Measurements from ENCODE around the gene NACAD.
"Not testable (repeated sequence)": the region's sequence is repeated elsewhere in the genome, so short reads cannot be mapped to it uniquely, and the experiment has no call there.

The NACAD gene

DNA sequence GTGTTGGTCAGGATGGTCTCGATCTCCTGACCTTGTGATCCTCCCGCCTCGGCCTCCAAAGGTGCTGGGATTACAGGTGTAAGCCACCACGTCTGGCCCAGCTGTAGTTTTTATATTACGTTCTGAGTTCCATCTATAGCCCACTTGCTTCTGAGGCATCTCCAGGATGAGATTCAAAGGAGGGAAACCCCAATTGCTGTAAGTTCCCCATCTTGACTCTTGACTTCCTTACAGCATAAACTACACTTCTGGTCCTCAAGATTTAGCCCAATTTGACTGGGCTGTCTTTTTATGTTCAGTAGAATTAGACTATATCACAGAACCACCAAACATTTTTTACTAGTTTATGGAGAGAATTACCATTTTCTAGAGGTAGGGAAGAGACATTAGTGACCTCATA lies 44.4 kb downstream of the NACAD start:
- no peak for DNase-seq (ENCODE audit: low read depth)
- TF ChIP-seq, protein P1, sequence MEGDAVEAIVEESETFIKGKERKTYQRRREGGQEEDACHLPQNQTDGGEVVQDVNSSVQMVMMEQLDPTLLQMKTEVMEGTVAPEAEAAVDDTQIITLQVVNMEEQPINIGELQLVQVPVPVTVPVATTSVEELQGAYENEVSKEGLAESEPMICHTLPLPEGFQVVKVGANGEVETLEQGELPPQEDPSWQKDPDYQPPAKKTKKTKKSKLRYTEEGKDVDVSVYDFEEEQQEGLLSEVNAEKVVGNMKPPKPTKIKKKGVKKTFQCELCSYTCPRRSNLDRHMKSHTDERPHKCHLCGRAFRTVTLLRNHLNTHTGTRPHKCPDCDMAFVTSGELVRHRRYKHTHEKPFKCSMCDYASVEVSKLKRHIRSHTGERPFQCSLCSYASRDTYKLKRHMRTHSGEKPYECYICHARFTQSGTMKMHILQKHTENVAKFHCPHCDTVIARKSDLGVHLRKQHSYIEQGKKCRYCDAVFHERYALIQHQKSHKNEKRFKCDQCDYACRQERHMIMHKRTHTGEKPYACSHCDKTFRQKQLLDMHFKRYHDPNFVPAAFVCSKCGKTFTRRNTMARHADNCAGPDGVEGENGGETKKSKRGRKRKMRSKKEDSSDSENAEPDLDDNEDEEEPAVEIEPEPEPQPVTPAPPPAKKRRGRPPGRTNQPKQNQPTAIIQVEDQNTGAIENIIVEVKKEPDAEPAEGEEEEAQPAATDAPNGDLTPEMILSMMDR (IDR thresholded peaks at IDR 0.05; ENCODE audit: low read depth, low read length, missing control alignments), result no peak
- in situ Hi-C loops (cut with HindIII; ENCODE audit: low sequenced_read_pairs), result no loop called here
- no peak overlapping the region for H3K4me3 ChIP-seq (ENCODE audit: low read depth, low read length)

GRCh38 chr7:45039106-45039505 lies 49.7 kb downstream of the NACAD start:
- TF ChIP-seq, protein P1 (IDR thresholded peaks at IDR 0.05; ENCODE audit: low read depth, low read length, missing control alignments), result no peak
- no peak for DNase-seq (ENCODE audit: low read depth)
- in situ Hi-C loops (cut with HindIII; ENCODE audit: low sequenced_read_pairs), result no loop called here
- no peak overlapping the region for H3K4me3 ChIP-seq (ENCODE audit: low read depth, low read length)

- in situ Hi-C loops (cut with HindIII; ENCODE audit: low sequenced_read_pairs), result no loop called here
- TF ChIP-seq, protein P1 (IDR thresholded peaks at IDR 0.05; ENCODE audit: low read depth, low read length, missing control alignments), result no peak
Measured at GRCh38 chr7:45037876-45038275, 50.9 kb downstream of the NACAD start.

DNA sequence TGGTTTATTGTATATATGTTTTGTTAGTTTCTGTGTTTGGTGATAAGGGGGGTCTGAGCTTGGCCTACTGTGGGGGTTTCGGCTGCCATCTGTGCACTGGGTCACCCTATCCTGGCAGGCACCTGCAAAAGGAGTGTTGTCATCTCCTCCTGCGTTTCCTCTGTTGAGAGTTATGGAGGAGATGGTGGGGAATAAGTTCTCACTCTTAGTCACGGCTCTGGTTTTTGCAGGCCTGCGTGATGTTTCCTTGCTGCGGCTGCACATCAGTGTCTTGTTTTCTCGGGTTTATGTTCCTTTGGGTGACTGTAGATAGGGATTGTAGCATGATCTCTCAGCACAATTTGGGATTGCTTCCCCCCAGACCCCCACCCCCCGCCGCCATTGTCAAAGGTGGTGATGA lies 52.0 kb downstream of the NACAD start:
- in situ Hi-C loops (cut with HindIII; ENCODE audit: low sequenced_read_pairs), result no loop called here
- no peak for DNase-seq (ENCODE audit: low read depth)
- TF ChIP-seq, protein P1 (IDR thresholded peaks at IDR 0.05; ENCODE audit: low read depth, low read length, missing control alignments), result no peak
- H3K4me3 ChIP-seq (ENCODE audit: low read depth, low read length), result no peak overlapping the region

More at GRCh38 chr7:45037876-45038275, 50.9 kb downstream of the NACAD start:
- H3K4me3 ChIP-seq (ENCODE audit: low read depth, low read length), result no peak overlapping the region
- no peak for DNase-seq (ENCODE audit: low read depth)

GRCh38 chr7:45036317-45036716 lies 52.5 kb downstream of the NACAD start:
- no peak overlapping the region for H3K4me3 ChIP-seq (ENCODE audit: low read depth, low read length)
- in situ Hi-C loops (cut with HindIII; ENCODE audit: low sequenced_read_pairs), result no loop called here
- no peak for DNase-seq (ENCODE audit: low read depth)
- TF ChIP-seq, protein P1 (IDR thresholded peaks at IDR 0.05; ENCODE audit: low read depth, low read length, missing control alignments), result no peak

DNA sequence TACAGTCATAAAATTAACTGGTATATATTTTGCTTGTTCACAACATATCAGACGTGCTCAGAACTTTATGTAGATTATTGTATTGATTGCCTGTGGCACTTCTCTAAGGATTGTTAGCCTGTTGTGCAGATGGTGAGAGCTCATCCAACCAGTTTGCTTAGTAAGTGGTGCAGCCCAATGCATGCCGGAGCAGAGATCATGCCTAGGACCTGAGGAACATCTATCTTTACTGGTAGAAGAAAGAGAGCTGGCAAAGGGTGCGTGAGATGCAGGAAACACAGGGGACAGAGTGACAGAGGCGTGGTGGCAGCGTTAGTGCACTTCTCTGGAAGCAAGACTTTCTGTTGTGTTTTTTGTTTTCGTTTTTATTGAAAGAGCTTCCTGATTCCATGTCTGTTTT lies 52.9 kb downstream of the NACAD start:
- in situ Hi-C loops (cut with HindIII; ENCODE audit: low sequenced_read_pairs), result no loop called here
- TF ChIP-seq, protein P1 (IDR thresholded peaks at IDR 0.05; ENCODE audit: low read depth, low read length, missing control alignments), result no peak
- H3K4me3 ChIP-seq (ENCODE audit: low read depth, low read length), result no peak overlapping the region
- no peak for DNase-seq (ENCODE audit: low read depth)

- DNase-seq (ENCODE audit: low read depth), result no peak
Measured at GRCh38 chr7:45035371-45035770, 53.4 kb downstream of the NACAD start.

GRCh38 chr7:45034710-45035109 lies 54.1 kb downstream of the NACAD start:
- H3K4me3 ChIP-seq (ENCODE audit: low read depth, low read length); DNase-seq (ENCODE audit: low read depth); in situ Hi-C loops (cut with HindIII; ENCODE audit: low sequenced_read_pairs): not testable (repeated sequence)

More at GRCh38 chr7:45035371-45035770, 53.4 kb downstream of the NACAD start:
- H3K4me3 ChIP-seq (ENCODE audit: low read depth, low read length), result no peak overlapping the region
- TF ChIP-seq, protein P1 (IDR thresholded peaks at IDR 0.05; ENCODE audit: low read depth, low read length, missing control alignments), result no peak
- in situ Hi-C loops (cut with HindIII; ENCODE audit: low sequenced_read_pairs), result no loop called here

Measured in astrocyte of the cerebellum (primary cell).